HL-60 (cell line): Measurements from ENCODE around the gene HEXIM1.

Experiments
- CTCF ChIP-seq: IDR thresholded peaks from one replicate; pipeline ENCODE4 v1.5.1; 2011; ENCODE audit warnings: low read length, control low read depth, inconsistent platforms; ENCODE audit not compliant: insufficient read depth
- POLR2AphosphoS5 ChIP-seq: IDR thresholded peaks from 2 replicates; pipeline ENCODE4 v1.6.1; 2012; ENCODE audit warnings: low read depth
- REST ChIP-seq: IDR thresholded peaks from 2 replicates; pipeline ENCODE4 v1.6.1; 2012; ENCODE audit warnings: low read depth; ENCODE audit not compliant: insufficient replicate concordance

GRCh38 chr17:45144199-45145034 lies 3.9 kb upstream of the HEXIM1 start:
- no peak for TF ChIP-seq CTCF
- TF ChIP-seq POLR2AphosphoS5: no peak
- TF ChIP-seq REST: no peak
